Activated CD4-positive, alpha-beta T cell treated with anti-CD3 and anti-CD28 coated beads, Interleukin-2, Interleukin-6, amounts not matched to agents 100 ng/mL and 50 ng/mL, durations not matched to agents 16 hours and 8 hours (primary cell): ENCODE measurements around the gene TEX28.
"Not testable (repeated sequence)": the region's sequence is repeated elsewhere in the genome, so short reads cannot be mapped to it uniquely, and the experiment has no call there.

Experiments
- DNase-seq: peaks from one replicate; pipeline ENCODE4 v3.0.0-alpha.2; 2020

Gene TEX28

DNA sequence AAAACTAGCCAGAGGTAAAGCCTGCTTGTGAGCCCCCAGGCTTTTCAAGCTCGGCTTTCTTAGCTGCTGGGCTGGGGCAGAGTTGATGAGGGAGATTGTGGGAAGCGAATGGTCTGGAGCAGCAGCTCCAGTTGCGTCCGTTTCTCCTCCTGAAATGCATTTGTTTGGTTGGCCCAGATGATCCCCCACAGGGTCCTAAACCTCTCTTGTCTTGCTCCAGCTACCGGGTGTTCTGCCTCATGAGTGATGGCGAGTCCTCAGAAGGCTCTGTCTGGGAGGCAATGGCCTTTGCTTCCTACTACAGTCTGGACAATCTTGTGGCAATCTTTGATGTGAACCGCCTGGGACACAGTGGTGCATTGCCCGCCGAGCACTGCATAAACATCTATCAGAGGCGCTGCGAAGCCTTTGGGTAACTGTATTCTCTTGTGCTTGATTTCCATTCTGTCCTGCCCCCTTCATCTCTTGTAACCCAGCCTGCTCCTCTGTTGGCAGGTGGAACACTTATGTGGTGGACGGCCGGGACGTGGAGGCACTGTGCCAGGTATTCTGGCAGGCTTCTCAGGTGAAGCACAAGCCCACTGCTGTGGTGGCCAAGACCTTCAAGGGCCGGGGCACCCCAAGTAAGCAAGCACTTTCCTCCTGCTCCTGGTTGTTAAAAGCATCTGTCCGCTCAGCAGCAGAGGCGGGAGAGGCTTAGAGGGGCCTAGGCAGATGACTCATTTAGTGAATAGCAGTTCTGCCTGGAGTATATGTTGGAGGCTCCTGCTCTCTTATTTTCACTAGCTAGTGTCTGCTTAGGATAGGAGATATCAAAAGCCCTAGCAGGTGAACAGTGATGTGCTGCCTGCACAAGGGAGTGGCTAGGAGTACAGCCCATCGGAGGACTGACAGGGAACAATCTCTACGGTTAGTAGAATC is 16.0 kb upstream of the TEX28 start:
- DNase-seq: peak; percentile 13

DNA sequence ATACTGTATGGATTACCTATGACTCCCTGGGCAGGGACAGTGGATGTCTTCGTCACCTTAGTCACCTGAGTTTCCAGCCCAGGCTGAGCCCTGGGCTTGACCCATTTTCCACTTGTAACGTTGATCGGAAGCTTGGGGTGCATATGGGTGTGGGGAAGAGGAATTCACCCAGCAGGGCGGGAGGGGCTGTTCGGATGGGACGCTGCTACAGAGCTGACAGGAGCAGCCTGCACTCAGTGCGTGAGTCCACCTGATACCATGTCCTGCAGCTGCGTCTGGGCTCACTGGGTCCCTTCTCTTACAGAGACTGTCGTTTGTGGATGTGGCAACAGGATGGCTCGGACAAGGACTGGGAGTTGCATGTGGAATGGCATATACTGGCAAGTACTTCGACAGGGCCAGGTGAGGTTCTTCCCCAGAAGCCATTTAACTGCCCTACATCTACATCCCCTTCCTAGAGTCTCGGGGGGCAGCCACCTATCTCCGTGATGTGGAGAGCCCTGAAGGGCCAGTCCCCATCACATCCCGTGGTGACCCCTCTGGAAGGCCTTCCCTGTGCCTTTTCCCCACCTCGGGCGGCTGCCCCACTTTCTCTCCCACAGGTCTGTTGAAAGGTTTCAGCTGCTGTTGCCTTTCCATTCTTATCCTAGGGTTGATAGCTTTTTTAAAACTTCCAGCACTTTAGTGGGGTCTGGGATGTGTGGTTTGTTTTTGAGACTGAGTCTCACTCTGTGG is 14.3 kb upstream of the TEX28 start:
- no peak for DNase-seq

DNA sequence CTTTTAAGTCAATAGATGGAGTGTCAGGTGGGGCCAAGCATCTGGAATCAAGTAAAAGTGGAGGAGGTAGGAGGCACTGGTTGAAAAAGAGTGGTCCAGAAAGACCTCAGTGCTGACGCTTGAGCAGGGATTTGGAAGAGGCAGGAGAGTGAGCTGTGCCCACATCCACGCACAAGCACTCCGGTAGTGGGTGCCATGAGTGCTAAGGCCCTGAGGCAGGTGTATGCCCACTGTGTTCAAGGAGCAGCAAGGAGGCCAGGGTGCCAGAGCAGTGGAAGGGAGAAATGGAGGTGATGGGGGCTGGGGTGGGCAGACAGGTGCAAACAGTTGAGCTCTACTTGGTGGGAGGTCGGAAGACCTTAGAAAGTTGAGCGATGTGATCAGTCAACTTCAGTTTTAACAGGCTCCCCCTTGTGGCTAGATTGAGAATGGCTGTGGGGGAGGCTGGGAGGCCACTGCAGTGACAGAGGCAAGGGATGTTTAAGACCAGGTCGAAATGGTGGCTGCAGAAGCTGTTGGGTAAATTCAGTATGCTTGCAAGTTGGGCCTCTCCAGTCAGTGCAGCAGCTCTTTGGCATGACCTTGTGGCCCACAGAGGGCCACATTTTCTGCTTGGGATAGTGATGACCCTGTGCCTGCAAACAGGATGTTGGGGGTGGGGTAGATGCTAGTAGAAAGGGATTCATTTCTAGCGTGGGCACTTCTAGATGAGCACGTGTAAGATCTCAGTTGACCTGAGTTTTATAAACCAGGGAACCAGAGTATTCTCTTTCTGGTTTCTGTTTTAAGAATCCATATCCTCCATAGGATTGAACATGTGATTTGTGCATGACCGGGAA is 13.4 kb upstream of the TEX28 start:
- DNase-seq: peak; percentile 88

DNA sequence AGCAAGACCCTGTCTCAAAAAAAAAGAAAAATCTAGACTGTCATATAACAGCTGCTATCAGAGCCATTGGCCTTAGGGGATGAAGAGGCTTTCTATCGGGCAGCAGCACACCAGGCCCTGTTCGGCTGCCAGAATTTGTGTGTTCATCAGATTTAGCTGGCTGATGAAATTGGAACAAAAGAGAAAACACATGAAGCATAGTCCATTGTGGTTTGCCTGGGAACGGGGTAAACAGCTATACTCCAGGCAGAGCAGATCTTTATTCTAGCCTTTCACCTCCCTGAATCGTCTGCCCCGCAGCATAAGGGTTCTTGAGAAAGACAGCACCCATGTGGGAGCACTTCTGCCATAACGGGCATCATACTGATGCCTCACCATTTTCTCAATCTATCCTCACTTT is 12.3 kb upstream of the TEX28 start:
- no peak for DNase-seq

DNA sequence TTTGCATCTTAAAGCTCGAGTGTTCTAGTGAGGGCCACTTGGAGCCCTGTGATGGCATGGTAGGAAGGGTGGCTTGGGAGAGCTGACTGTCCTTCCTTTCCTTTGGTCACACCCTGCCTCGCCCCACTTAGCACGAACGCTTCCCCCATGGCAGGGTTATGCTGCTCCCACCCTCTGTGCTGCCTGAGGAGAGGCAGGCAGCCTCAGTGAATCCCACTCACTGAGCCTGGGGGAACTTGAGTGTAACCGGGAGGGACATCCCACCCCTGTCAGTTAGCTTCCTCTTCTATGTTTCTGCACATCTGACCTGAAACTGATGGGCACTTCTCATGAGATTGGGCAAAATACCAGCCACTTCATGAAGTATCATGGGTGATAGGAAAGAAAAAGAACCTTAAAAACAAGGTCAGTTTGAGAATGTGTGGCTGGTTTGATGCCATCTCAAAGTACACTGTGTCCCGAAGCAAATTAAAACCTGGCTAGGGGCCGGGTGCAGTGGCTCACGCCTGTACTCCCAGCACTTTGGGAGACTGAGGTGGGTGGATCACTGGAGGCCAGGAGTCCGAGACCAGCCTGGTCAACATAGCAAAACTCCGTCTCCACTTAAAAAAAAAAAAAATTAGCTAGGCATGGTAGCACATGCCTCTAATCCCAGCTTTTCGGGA is 10.7 kb upstream of the TEX28 start:
- DNase-seq: no peak

DNA sequence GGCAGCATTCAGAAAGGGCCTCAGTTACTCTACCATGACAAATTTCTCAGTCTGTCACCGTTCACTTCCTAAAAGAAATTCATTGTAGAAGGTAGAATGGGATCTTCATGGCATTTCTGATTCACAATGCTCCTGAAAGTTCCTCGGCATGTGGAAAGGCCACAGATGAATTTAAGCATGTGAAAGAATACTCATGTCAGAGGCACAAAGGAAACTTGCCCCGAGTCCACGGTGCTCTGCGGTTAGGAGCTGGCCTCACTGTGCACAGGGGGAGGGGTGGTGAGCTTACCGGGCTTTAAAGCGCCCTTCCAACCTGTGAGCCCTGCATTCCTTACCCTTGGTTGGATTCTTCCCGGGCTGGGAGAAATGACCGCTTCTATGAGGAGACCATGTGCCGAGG is 9.9 kb upstream of the TEX28 start:
- DNase-seq: no peak

DNA sequence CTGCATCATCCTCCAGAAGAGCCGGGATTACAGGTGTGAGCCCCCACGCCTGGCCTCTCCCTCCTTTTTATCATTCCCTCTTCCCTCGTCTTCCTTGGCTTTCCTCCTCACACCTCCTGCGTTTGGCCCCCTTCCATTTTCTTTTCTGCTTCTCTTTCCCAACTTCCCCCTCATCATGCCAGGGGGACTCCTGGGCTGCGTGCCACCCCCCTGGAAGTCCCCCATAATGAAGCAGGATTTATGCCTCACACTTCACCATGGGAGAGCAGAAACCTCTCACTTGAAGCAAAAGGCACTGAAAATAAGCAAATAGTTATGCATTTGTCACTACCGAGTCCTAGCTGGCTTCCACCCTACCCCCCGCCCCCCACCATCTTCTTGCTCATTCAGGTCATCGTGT is 8.6 kb upstream of the TEX28 start:
- no peak for DNase-seq

DNA sequence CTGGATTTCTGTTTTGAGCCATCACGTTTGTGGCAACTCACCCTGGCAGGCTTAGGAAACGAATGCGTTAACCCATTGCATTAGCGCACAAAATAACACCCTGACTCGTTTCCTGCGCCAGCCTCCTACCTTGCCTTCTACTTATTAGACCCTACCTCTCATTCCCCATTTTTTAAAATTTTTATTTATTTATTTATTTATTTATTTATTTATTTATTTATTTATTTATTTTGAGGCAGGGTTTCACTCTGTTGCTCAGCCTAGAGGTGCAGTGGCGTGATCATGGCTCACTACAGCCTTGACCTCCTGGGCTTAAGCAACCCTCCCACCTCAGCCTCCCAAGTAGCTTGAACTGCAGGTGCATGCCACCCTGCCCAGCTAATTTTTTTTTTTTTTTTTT is 8.1 kb upstream of the TEX28 start:
- DNase-seq: not testable (repeated sequence)

DNA sequence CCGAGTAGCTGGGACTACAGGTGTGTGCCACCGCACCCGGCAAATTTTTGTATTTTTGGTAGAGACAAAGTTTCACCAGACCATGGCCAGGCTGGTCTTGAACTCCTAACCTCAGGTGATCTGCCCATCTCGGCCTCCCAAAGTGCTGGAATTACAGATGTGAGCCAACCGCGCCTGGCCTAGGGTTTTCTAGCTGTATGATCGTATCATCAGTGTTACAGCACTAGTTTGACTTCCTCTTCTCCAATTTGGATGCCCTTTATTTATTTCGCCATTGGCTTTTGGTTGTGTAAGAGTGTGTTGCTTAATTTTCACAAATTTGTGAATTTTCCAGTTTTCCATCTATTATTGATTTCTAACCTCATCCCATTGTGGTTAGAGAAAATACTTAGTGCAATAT is 5.9 kb upstream of the TEX28 start:
- no peak for DNase-seq

DNA sequence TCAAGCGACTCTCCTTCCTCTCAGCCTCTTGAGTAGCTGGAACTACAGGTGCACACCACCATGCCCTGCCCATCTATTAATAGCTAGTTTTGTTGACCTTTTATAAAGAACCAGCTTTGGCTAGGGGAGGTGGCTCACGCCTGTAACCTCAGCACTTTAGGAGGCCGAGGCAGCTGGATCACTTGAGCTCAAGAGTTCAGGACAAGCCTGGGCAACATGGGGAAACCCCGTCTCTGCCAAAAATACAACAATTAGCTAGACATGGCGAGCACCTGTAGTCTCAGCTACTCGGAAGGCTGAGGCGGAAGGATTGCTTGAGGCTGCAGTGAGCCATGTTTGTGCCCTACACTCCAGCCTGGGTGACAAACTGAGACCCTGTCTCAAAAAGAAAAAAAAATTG is 3.4 kb upstream of the TEX28 start:
- no peak for DNase-seq

DNA sequence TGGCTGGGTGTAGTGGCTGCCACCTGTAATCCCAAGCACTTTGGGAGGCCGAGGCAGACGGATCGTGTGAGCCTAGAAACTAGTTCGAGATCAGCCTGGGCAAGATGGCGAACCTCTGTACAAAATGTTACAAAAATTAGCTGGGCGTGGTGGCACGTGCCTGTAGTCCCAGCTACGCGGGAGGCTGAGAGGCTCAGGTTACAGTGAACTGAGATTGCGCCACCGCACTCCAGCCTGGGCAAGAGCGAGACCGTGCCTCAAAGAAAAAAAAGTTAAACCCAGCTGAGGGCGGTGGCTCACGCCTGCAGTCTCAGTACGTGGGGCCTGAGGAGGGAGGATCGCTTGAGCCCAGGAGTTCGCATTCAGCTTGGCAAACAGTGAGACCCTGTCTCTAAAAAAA is 1.8 kb upstream of the TEX28 start:
- no peak for DNase-seq

DNA sequence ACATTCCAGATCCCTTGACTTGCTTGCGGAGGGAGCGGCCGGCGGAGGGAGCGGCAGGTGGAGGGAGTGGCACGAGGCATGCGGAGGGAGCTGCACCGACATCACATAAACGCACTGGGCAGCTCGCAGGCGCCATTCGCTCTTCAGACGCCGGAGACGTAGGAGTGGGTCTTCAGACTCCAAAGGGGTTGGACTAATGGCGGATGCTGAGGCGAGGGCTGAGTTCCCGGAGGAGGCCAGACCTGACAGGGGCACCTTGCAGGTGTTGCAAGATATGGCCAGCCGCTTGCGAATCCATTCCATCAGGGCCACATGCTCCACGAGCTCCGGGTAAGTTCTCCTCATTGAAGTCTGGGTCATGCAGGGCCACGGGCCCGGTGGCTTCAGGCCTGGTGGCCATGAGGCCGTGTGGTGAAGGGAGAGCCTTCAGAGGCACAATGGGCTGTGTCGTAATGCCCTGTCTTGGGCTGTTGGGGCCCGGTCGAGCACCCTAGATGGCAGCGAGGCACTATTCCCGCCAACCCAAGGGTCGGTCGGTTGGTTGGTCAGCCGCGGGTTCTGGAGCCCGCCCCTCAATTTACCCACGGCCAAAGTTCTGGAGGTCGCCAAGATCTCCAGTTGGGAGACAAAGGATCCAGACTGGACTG is 863 bp upstream of the TEX28 start, which contains the start of gene TKTL1:
Gene TKTL1 (plus strand): TSS at position 132 of the 647 bp plus-strand sequence. CDS start 65 bp downstream, at position 197.
- DNase-seq: no peak

DNA sequence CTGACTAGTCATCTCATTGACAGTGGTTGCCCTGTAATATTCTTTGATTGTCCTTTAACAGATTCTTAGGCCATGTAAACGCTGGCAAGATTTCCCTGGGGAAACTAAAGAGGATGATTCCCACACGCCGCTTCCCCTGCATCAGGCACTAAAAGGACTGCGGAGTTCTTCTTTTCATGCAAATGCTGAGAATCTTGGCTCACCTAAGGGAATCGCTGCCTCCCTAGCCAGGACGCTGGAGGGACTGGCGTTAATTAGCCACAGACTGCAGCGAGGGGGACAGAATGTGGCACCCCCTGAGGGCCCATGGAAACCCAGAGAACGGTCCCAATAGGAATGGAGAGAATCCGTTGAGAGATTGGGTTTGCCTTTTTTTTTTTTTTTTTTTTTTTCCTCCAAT is 8.5 kb downstream of the TEX28 start:
- not testable (repeated sequence) for DNase-seq

DNA sequence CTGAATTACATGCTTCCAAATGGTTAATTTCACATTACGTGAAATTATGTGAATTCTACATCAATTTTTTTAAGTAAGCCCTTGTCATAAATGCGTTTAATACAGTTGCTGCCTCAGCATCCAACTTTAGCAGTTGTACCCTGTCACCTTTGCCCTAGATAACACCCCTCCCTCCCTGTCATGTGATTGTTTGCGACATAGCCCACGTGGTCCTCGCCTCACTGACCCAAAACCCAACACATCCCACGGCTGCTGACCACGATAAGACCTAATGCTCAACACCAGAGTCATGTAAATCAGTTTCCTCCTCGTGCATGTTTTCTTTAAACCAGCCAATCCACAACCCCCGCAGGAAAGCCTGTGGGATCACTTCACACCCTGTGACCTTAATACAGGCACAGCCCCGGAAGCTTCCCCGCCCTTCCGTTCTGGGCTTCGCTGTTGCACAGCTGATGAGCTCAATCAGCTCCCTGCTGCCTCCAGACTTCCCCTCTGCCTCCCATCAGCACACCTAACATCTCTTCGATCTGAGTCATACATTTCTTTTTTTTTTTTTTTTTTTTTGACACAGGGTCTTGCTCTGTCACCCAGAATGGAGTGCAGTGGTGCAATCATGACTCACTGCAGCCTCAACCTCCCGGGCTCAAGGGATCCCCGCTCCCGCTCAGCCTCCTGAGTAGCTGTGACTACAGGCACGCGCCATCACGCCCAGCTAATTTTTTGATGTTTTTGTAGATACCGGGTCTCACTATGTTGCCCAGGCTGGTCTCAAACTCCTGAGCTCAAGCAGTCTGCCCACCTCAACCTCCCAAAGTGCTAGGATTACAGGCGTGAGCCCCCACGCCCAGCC is 10.2 kb downstream of the TEX28 start:
- DNase-seq: not testable (repeated sequence)

DNA sequence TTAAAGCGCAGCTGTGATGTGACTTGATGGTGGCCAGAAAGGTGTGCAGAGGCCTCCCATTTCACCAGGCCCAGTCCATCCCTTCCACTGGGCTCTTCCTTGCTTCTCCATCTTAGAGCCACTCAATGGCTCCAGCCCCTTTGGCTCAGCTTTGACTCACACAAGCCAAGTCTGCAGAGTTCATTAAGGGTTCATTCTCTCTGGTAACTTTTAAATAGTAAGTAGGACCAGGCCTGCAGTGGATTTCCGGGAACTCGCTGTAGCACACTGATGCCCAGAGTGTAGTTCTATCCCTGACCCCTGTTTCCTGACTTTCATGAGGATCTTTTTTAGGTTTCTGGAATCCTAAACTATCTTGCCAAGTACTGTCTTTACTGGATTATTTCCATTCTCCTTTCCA is 25.7 kb downstream of the TEX28 start:
- not testable (repeated sequence) for DNase-seq

DNA sequence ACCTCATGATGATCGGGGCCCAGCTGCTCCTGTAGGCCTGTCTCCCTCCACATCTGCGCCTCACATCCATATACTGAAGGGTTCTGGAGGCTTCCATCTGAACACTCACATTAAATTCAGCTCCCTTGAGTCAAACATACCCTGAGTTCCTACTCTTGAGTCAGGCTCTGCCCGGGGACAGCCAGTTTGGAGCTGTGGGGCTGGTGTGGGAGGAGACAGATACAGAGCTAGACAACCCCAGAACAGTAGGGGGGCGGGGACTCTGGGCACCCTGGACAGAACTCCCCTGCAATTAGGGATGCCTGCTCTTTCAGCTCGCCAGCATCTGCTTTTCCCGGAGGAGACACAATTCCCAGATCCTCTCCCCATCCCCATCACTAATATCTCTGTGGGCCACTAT is 31.9 kb downstream of the TEX28 start:
- DNase-seq: not testable (repeated sequence)

DNA sequence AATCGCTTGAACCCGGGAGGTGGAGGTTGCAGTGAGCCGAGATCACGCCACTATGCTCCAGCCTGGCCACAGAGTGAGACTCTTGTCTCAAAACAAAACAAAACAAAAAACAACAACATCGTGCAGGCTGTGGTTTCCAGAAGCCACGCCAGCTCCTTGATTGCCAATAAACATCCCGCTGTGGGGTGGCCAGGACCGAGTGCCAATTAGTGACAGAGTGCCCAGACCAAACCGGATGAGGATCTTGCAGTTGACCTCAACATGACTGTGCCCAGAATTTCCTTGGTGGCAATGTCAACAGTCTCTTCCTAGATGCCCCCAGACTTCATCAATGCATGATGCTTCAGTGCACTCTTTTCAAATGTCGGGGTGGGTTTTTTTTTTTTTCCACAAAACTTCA is 36.2 kb downstream of the TEX28 start:
- DNase-seq: not testable (repeated sequence)

DNA sequence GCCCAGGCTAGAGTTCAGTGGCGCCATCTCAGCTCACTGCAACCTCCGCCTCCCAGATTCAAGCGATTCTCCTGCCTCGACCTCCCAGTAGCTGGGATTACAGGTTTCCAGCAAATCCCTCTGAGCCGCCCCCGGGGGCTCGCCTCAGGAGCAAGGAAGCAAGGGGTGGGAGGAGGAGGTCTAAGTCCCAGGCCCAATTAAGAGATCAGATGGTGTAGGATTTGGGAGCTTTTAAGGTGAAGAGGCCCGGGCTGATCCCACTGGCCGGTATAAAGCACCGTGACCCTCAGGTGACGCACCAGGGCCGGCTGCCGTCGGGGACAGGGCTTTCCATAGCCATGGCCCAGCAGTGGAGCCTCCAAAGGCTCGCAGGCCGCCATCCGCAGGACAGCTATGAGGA is 37.6 kb downstream of the TEX28 start, which contains the start of gene OPN1MW3:
Gene OPN1MW3 (plus strand): TSS at position 301 of the 400 bp plus-strand sequence. CDS start 38 bp downstream, at position 339.
- not testable (repeated sequence) for DNase-seq

DNA sequence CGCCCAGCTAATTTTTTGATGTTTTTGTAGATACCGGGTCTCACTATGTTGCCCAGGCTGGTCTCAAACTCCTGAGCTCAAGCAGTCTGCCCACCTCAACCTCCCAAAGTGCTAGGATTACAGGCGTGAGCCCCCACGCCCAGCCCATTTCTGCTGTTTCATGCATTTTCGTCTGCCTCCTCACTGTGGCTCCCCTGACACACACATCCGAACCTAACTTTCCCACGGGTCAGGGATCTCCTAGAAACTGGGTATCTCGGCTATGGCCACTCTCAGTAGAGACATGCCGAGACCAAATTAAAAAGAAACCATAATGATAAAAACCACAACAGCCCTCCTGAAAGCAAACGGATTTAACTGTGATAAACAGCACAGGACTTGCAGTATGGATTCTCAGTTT is 46.8 kb downstream of the TEX28 start:
- DNase-seq: not testable (repeated sequence)

DNA sequence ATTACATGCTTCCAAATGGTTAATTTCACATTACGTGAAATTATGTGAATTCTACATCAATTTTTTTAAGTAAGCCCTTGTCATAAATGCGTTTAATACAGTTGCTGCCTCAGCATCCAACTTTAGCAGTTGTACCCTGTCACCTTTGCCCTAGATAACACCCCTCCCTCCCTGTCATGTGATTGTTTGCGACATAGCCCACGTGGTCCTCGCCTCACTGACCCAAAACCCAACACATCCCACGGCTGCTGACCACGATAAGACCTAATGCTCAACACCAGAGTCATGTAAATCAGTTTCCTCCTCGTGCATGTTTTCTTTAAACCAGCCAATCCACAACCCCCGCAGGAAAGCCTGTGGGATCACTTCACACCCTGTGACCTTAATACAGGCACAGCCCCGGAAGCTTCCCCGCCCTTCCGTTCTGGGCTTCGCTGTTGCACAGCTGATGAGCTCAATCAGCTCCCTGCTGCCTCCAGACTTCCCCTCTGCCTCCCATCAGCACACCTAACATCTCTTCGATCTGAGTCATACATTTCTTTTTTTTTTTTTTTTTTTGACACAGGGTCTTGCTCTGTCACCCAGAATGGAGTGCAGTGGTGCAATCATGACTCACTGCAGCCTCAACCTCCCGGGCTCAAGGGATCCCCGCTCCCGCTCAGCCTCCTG is 47.4 kb downstream of the TEX28 start:
- not testable (repeated sequence) for DNase-seq
